GM12801 (cell line): ENCODE data around the gene SERTAD3.

Experiments used
- TF ChIP-seq, protein P1 (sequence below): IDR thresholded peaks from one replicate; pipeline ENCODE4 v1.5.1; 2011; ENCODE audit warnings: control low read depth; ENCODE audit not compliant: insufficient read length; ENCODE audit errors: extremely low read depth

SERTAD3 gene

DNA sequence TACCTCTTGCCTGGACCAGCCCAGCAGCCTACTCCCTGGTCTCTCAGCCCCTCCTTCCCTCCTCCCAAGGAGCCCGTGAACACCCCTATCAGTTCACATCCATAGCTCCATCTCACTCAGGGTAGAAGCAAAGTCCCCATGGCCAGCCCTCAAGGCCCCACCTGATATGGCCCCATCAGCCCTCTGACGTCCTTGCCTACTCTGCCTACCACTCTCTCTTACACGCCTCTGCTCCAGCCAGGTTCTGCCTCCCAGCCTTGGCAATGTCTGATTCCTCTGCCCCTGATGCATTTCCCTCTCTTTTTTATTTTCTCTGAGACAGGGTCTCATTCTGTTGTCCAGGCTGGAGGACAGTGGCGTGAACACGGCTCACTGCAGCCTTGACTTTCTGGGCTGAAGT lies 7.9 kb upstream of the SERTAD3 start:
- TF ChIP-seq, protein P1, sequence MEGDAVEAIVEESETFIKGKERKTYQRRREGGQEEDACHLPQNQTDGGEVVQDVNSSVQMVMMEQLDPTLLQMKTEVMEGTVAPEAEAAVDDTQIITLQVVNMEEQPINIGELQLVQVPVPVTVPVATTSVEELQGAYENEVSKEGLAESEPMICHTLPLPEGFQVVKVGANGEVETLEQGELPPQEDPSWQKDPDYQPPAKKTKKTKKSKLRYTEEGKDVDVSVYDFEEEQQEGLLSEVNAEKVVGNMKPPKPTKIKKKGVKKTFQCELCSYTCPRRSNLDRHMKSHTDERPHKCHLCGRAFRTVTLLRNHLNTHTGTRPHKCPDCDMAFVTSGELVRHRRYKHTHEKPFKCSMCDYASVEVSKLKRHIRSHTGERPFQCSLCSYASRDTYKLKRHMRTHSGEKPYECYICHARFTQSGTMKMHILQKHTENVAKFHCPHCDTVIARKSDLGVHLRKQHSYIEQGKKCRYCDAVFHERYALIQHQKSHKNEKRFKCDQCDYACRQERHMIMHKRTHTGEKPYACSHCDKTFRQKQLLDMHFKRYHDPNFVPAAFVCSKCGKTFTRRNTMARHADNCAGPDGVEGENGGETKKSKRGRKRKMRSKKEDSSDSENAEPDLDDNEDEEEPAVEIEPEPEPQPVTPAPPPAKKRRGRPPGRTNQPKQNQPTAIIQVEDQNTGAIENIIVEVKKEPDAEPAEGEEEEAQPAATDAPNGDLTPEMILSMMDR, result no peak

DNA sequence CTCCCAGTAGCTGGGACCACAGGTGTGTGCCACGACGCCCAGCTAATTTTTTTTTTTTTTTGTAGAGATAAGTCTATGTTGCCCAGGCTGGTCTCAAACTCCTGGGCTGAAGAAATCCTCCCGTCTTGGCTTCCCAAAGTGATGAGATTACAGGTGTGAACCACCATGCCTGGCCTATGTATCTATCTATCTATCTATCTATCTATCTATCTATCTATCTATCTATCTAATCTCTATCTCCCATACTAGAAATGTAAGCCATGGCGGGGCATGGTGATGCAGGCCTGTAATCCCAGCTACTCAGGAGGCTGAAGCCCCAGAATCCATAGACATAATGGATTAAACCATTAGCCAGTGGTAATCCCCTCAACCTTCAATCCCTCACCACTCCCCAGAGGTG lies 6.5 kb upstream of the SERTAD3 start:
- TF ChIP-seq, protein P1, result no peak

DNA sequence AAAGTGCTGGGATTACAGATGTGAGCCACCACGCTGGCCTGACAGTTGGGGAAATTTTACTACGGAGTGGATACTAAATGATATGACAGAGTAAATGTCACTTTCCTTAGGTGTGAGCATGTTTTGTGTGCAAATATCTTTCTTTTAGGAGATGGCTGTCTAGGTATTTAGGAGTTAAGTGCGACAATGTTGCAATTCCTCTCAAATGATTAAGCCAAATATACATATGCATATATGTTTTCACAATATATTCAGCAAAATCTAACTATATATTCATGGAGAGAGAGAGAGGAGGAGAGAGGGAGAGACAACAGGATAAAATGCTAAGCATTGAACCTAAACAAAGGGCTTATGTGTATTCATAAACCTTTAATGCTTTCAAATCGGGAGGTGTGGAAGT lies 5.4 kb upstream of the SERTAD3 start:
- TF ChIP-seq, protein P1, result no peak

DNA sequence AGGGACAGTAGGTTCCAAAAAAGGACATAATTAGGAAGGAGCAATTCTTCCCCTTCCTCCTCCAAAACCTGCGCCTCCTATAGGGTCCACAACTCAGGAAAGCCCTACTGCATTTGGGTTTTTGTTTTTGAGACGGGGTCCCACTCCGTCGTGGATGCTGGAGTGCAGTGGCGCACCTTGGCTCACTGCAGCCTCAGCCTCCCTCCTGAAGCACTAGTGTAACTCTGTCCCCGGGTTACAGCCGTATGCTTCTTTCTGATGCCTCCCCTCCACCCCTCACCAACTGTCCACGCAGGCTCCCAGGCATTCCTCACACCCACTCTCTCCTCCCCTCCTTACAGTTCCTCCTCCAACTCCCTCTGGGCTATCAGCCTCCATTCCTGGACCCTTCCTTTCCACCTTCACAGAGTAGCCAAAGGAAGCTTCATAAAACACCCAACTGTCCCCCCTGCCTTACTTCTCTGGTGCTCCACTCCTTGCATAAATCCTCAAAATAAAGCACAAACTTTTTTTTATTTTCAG lies 2.2 kb upstream of the SERTAD3 start:
- TF ChIP-seq, protein P1, result no peak

DNA sequence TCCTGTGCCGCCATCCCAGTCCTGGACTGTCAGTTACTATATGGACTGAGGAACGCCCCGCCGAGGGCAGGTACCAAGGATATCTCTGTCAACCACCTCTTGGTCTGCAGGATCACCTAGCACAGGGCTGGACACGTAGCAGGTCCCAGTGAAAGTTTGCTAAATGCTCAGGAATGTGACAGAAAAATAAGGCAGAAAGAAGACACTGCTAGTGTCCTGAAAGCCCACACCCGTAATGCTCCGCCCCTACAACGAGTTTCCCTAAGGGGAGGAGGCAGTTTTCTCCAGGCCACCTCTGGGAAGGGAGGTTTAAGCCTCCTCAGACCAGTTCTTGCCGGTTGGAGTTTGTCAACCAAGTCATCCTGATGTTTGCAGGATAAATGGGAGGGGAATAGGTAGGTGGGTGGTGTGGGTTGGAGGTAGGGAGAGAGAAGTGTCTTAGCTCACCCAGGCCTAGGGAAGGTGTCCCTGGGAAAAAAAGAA lies 1.7 kb upstream of the SERTAD3 start:
- TF ChIP-seq, protein P1, result no peak

DNA sequence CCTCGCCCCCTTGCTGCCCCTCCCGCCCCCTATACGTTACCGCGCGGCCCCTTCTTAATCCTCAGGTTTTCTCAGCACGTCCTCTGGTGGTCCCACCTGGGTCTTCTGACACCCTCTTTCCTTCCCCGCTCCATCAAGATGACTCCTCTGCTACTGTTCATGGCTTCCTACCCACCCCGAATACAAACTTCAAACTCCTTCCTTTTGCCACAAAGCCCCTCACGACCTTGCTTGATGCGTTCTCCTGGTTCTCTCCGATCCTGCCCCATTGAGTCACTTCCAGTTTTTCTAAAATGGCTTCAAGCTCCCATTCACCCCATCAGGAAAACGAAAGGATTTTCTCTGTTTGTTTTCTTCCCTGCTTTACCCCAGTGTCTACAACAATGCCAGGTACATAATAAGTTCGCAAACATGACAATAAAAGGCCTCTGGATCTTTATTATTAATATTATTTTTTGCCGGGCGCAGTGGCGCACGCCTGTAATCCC lies 734 bp upstream of the SERTAD3 start:
- TF ChIP-seq, protein P1, result no peak

DNA sequence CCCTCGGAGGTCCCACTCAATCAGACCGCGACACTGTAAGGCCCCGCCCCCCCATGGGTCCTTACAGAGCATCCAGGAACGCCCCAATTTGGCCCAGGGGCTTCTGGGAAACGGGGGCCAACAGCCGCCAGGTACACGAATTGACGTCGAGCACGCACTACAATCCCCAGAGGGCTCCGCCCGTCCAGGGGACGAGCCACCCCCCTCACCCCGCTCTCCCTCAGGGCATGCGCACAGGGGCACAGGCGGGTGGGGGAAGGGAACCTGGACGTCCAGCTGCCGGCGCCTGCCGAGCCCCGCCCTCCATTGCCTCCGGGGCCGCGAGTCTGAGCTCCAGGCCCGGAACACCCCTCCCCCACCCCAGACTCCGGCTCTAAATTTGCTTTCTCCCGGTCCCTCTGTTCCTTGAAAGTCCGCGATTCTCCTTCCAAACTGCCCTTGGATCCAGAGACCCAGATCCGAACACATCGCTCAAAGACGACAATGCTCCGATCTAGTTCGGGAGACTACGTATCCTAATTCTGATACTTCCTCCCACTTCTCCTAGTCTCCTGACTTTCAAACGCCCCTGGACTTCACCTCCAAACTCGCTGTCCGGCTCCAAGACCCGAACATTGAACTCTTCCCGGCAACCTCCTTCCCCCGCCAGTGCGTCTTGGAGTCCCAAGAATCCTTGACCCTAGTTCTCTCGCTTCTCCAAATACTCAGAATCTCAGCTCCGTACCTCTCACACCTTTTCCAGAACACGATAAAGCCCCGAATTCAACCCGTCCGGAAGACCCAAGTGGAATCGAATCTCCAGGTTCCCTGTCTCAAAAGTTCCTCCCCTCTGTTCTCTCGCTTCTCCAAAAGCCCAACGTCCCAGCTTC lies 770 bp downstream of the SERTAD3 start:
- TF ChIP-seq, protein P1, result no peak
